ENCODE results near the gene MCTP1. TPM values are rescaled to one million over a fixed set of nuclear protein-coding genes. Genes with fewer than 3 reads are reported as not detected.

The MCTP1 gene
- total and polyA plus RNA-seq, 10 of the 15 experiments (the other 5 are each of a cell fraction or from before 2014, with no cell fraction given), result 12.6 to 45.9 (median 18.8) TPM

DNA sequence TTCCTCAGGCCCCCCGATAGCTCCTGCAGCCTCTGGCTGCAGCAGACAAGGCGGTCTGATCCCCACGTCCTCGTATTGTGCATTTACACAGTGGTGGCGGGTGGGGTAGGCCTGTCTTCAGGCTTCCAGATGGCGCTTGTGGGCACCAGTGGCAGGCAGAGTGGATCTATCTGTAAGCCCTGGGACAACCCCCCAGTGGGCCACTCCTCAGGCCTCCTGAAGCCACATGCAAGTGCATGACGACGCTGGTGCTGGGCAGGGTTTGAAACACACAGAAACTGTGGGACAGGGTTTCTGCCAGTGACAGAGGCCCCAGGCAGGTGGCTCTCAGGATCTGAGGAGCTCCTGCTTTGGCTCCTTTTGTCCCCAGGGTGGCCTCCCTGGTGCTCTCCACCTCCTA is 624.4 kb downstream of the MCTP1 start (continued):
- TF ChIP-seq BCL3 (IDR thresholded peaks at IDR 0.05; ENCODE audit: borderline replicate concordance, insufficient read depth, low read depth, low read length, poor library complexity, severe bottlenecking), result no peak
- TF ChIP-seq, protein P1, sequence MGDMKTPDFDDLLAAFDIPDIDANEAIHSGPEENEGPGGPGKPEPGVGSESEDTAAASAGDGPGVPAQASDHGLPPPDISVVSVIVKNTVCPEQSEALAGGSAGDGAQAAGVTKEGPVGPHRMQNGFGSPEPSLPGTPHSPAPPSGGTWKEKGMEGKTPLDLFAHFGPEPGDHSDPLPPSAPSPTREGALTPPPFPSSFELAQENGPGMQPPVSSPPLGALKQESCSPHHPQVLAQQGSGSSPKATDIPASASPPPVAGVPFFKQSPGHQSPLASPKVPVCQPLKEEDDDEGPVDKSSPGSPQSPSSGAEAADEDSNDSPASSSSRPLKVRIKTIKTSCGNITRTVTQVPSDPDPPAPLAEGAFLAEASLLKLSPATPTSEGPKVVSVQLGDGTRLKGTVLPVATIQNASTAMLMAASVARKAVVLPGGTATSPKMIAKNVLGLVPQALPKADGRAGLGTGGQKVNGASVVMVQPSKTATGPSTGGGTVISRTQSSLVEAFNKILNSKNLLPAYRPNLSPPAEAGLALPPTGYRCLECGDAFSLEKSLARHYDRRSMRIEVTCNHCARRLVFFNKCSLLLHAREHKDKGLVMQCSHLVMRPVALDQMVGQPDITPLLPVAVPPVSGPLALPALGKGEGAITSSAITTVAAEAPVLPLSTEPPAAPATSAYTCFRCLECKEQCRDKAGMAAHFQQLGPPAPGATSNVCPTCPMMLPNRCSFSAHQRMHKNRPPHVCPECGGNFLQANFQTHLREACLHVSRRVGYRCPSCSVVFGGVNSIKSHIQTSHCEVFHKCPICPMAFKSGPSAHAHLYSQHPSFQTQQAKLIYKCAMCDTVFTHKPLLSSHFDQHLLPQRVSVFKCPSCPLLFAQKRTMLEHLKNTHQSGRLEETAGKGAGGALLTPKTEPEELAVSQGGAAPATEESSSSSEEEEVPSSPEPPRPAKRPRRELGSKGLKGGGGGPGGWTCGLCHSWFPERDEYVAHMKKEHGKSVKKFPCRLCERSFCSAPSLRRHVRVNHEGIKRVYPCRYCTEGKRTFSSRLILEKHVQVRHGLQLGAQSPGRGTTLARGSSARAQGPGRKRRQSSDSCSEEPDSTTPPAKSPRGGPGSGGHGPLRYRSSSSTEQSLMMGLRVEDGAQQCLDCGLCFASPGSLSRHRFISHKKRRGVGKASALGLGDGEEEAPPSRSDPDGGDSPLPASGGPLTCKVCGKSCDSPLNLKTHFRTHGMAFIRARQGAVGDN (IDR thresholded peaks at IDR 0.05), result no peak

- Histone ChIP-seq H3K27me3 (replicated peaks in 1 of 2; ENCODE audit: control insufficient read depth in 2 of 2, insufficient read depth in 2 of 2, low read length in 1 of 2) (no peaks in the 10 kb centered on the region), H2AFZ (ENCODE audit: control insufficient read depth, low read depth, low read length) (no peak overlapping the region), H3K27ac (ENCODE audit: control insufficient read depth, insufficient read depth) (no peak overlapping the region), H3K9ac (ENCODE audit: control insufficient read depth, insufficient read depth, low read length) (no peak overlapping the region), H3K9me3 (replicated peaks; ENCODE audit: control insufficient read depth, insufficient read depth, low read length) (peaks cover 21% of the 10 kb centered on the region), H3K36me3 (ENCODE audit: control insufficient read depth in 2 of 2, insufficient read depth in 2 of 2, low read length in 1 of 2) (peaks cover 2 to 8% of the 10 kb centered on the region in 2 experiments; a peak in 3 of 4 replicates), H3K4me3 (no peak overlapping the region), H3K4me1 (ENCODE audit: control insufficient read depth, insufficient read depth, low read length) (no peaks in the 10 kb centered on the region), H3K79me2 (ENCODE audit: control insufficient read depth, insufficient read depth, low read length) (no peaks in the 10 kb centered on the region), H4K20me1 (ENCODE audit: control insufficient read depth, insufficient read depth) (no peaks in the 10 kb centered on the region), H3K4me2 (ENCODE audit: control insufficient read depth, insufficient read depth) (no peak overlapping the region)
- POLR2A ChIA-PET, result no interaction called here
- FAIRE-seq (no peak), ATAC-seq (no peak), DNase-seq (ENCODE audit: low read depth, low spot score) (no peak)
- SMC1A ChIA-PET (ENCODE audit: uncharacterized antibody, unreplicated experiment), result interaction anchor here (1.9 kb wide), 1 partner anchor 134 kb away, joined by 4 read pairs; no protein-coding TSS in a partner anchor
- in situ Hi-C loops (cut with MboI), result no loop called here
- no TSS peak for BruUV-seq (replicated peaks)
- CTCF ChIA-PET, result no interaction called here
- WGBS (ENCODE audit: insufficient coverage, insufficient replicate concordance, low lambda C conversion rate, missing lambda C conversion rate), result 100% methylated on average over 1 of the region's 1 CpG
- RAD21 ChIA-PET (ENCODE audit: unreplicated experiment), result no interaction called here
- intact Hi-C loops (cut with micrococcal nuclease; ENCODE audit: unreplicated experiment), result no loop called here
- TF ChIP-seq ZBED1 (IDR thresholded peaks at IDR 0.05; ENCODE audit: borderline replicate concordance) (no peak), IKZF1 (conservative IDR thresholded peaks at IDR 0.05) (no peak), ZZZ3 (IDR thresholded peaks at IDR 0.05; ENCODE audit: control insufficient read depth, insufficient read length, low read depth) (no peak), SMARCA5 (IDR thresholded peaks at IDR 0.05) (no peak), CREM (IDR thresholded peaks at IDR 0.05; ENCODE audit: low read depth) (no peak), TBL1XR1 (IDR thresholded peaks at IDR 0.05; ENCODE audit: low read depth, low read length) (no peak), RUNX3 (IDR thresholded peaks at IDR 0.05; ENCODE audit: low read length) (no peak), POU2F2 (IDR thresholded peaks at IDR 0.05; ENCODE audit: borderline replicate concordance, low read depth, low read length) (no peak), CUX1 (IDR thresholded peaks at IDR 0.05; ENCODE audit: insufficient replicate concordance, low read depth, low read length) (no peak), IKZF2 (IDR thresholded peaks at IDR 0.05) (no peak), YBX1 (IDR thresholded peaks at IDR 0.05) (no peak), GATAD2B (conservative IDR thresholded peaks at IDR 0.05; ENCODE audit: low read depth) (no peak)
Measured at GRCh38 chr5:94658272-94658671, 626.6 kb downstream of the MCTP1 start.

Data from GM12878 (cell line).